CD14-positive monocyte (primary cell): ENCODE results near the gene CHMP2B. TPM values are rescaled to one million over a fixed set of nuclear protein-coding genes. Genes with fewer than 3 reads are reported as not detected.

Experiments
- DNase-seq, 3 donors: peaks; one replicate each; pipeline ENCODE4 v3.0.0-alpha.2; 2011 to 2022
- H2AFZ ChIP-seq: 2 replicates; pipeline ENCODE4 v1.6.0; 2012; ENCODE audit warnings: mild to moderate bottlenecking, low read depth, low read length, inconsistent platforms; ENCODE audit not compliant: insufficient read depth, poor library complexity, severe bottlenecking
- H3K27ac ChIP-seq, 2 donors: 1 replicate in 1 of 2; 2 replicates in 1 of 2; pipeline ENCODE4 v1.5.1; 2012 to 2013; ENCODE audit warnings: low read length in 2 of 2, control low read depth in 1 of 2, inconsistent platforms in 1 of 2, low read depth in 1 of 2, mild to moderate bottlenecking in 1 of 2
- H3K27me3 ChIP-seq, 2 donors: one replicate each; pipeline versions ENCODE4 v1.6.0 to v1.6.1; 2011 to 2013; ENCODE audit warnings: low read length in 2 of 2; ENCODE audit not compliant: control insufficient read depth in 2 of 2, insufficient read depth in 2 of 2
- H3K36me3 ChIP-seq, 2 donors: replicated peaks in 1 of 2; 1 replicate in 1 of 2; 2 replicates in 1 of 2; pipeline versions ENCODE4 v1.5.1 to v1.6.1; 2012 to 2013; ENCODE audit warnings: low read length in 2 of 2, control low read depth in 1 of 2, inconsistent platforms in 1 of 2, mild to moderate bottlenecking in 1 of 2; ENCODE audit not compliant: insufficient read depth in 2 of 2, control insufficient read depth in 1 of 2
- H3K4me1 ChIP-seq, 2 donors: 1 replicate in 1 of 2; 2 replicates in 1 of 2; pipeline versions ENCODE4 v1.5.1 to v1.6.1; 2012 to 2013; ENCODE audit warnings: low read length in 2 of 2, control low read depth in 1 of 2, inconsistent platforms in 1 of 2, mild to moderate bottlenecking in 1 of 2, moderate library complexity in 1 of 2; ENCODE audit not compliant: insufficient read depth in 2 of 2, control insufficient read depth in 1 of 2
- H3K4me2 ChIP-seq: replicated peaks from 2 replicates; pipeline ENCODE3; 2012; ENCODE audit warnings: low read length, moderate library complexity, mild to moderate bottlenecking; ENCODE audit not compliant: poor library complexity, severe bottlenecking; ENCODE audit errors: extremely low read depth
- H3K4me3 ChIP-seq, 3 experiments: fragments of 200-600 bp in 1 of 3; sonication (generic) in 1 of 3; replicated peaks in 1 of 3; 1 replicate in 2 of 3; 2 replicates in 1 of 3; pipeline ENCODE4 v1.5.1; 2011 to 2013; ENCODE audit warnings: low read length in 3 of 3, mild to moderate bottlenecking in 3 of 3, control low read depth in 2 of 3, low read depth in 2 of 3, inconsistent platforms in 1 of 3, moderate library complexity in 1 of 3
- H3K79me2 ChIP-seq: 2 replicates; pipeline ENCODE4 v1.6.0; 2012; ENCODE audit warnings: mild to moderate bottlenecking, control low read depth, inconsistent platforms, low read length, moderate library complexity; ENCODE audit not compliant: insufficient read depth
- H3K9ac ChIP-seq: 2 replicates; pipeline ENCODE4 v1.6.0; 2017; ENCODE audit warnings: low read length, mild to moderate bottlenecking; ENCODE audit not compliant: insufficient read depth, poor library complexity, severe bottlenecking
- H3K9me3 ChIP-seq, 2 donors: replicated peaks in 1 of 2; 1 replicate in 1 of 2; 2 replicates in 1 of 2; pipeline versions ENCODE4 v1.5.1 to v1.6.1; 2012 to 2013; ENCODE audit warnings: low read length in 2 of 2, control low read depth in 1 of 2; ENCODE audit not compliant: control insufficient read depth in 1 of 2, insufficient read depth in 1 of 2
- H4K20me1 ChIP-seq: 2 replicates; pipeline ENCODE4 v1.6.0; 2012; ENCODE audit warnings: mild to moderate bottlenecking, low read length, control low read depth, moderate library complexity; ENCODE audit not compliant: insufficient read depth
- H3K27ac Mint-ChIP-seq, 7 donors: one replicate each; pipeline ENCODE4 v1.8.0; 2020; ENCODE audit warnings: mild to moderate bottlenecking in 7 of 7, mixed read lengths in 7 of 7, moderate library complexity in 6 of 7, inconsistent platforms in 2 of 7
- H3K27me3 Mint-ChIP-seq, 3 donors: one replicate each; pipeline ENCODE4 v1.8.0; 2021 to 2022; ENCODE audit warnings: low read depth in 3 of 3, mild to moderate bottlenecking in 3 of 3, mixed read lengths in 3 of 3, moderate library complexity in 3 of 3, inconsistent platforms in 1 of 3
- H3K36me3 Mint-ChIP-seq, 2 donors: one replicate each; pipeline ENCODE4 v1.8.0; 2020; ENCODE audit warnings: mixed read lengths in 2 of 2, inconsistent platforms in 1 of 2, mild to moderate bottlenecking in 1 of 2
- H3K4me1 Mint-ChIP-seq: one replicate; pipeline ENCODE4 v1.8.0; 2020; ENCODE audit warnings: mild to moderate bottlenecking, mixed read lengths
- H3K4me3 Mint-ChIP-seq, 2 donors: one replicate each; pipeline ENCODE4 v1.8.0; 2020; ENCODE audit warnings: mild to moderate bottlenecking in 2 of 2, mixed read lengths in 2 of 2, moderate library complexity in 1 of 2
- H3K9me3 Mint-ChIP-seq, 7 donors: one replicate each; pipeline ENCODE4 v1.8.0; 2020 to 2022; ENCODE audit warnings: mixed read lengths in 7 of 7, mild to moderate bottlenecking in 6 of 7, moderate library complexity in 6 of 7, inconsistent platforms in 2 of 7
- WGBS: methylation state at CpG from one replicate; pipeline ENCODE4 v1.1.5; 2013; ENCODE audit warnings: missing lambda C conversion rate; ENCODE audit not compliant: insufficient coverage; 5-methylcytosine and 5-hydroxymethylcytosine counted together
- intact Hi-C, 2 donors: fragments of 100-400 bp; cut with micrococcal nuclease; formaldehyde crosslinking; loops; one replicate each; pipeline versions ENCODE4 v1.15.0 to v1.15.1; 2023
- polyA plus RNA-seq, 3 donors: library from polyadenylated mRNA; depleted of rRNA in 1 of 3; unstranded in 2 of 3; stranded (reverse) in 1 of 3; fragments of 300-500 nt in 2 of 3; fragments of >200 nt in 1 of 3; fragmentation: Illumina TruSeq in 2 of 3; gene quantifications; 1 replicate in 2 of 3; 2 replicates in 1 of 3; pipeline ENCODE4 v1.2.3, GENCODE V29; 2012 to 2021
- TF ChIP-seq, protein P1 (sequence below): fragments of 200-600 bp; IDR thresholded peaks from one replicate; pipeline ENCODE4 v1.8.0; 2022; ENCODE audit warnings: antibody characterized with exemption, mild to moderate bottlenecking

CHMP2B gene
- polyA plus RNA-seq, 3 donors, result 20.2 to 67.9 (median 62.1) TPM

DNA sequence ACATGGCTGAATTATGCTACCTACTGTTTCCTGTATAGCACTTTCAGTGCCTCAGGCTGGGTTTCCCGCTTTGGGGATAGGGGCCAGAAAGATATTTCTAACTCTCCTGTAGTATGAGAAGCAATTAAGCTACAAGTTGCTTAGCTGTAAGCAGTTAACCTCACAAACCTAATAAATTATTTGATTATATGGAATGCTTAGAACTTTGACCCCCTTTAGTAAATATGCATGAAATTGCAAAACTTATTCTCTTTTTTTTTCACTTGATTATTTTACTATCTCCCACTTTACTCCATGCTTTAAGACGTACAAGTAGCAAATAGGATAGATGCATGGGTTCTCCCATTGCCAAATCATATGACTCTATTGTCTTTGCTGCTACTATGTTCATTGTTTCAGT, 27.5 kb upstream of the CHMP2B start:
- Histone ChIP-seq H3K36me3 (no peaks in the 10 kb centered on the region), H3K27me3 (no peaks in the 10 kb centered on the region), H3K4me1 (no peaks in the 10 kb centered on the region), H4K20me1 (no peaks in the 10 kb centered on the region), H3K9ac (no peak overlapping the region), H2AFZ (no peak overlapping the region), H3K79me2 (no peaks in the 10 kb centered on the region), H3K27ac (no peak overlapping the region), H3K4me2 (no peak overlapping the region), H3K9me3 (peaks cover 0 to 9% of the 10 kb centered on the region in 2 donors), H3K4me3 (no peak overlapping the region)
- DNase-seq, result no peak
- intact Hi-C loops, result no loop called here
- no peak overlapping the region for H3K27ac Mint-ChIP-seq
- no peaks in the 10 kb centered on the region for H3K4me1 Mint-ChIP-seq
- H3K9me3 Mint-ChIP-seq, result peaks cover 2 to 25% (median 6%) of the 10 kb centered on the region in 7 donors
- no peak overlapping the region for H3K4me3 Mint-ChIP-seq
- TF ChIP-seq, protein P1, sequence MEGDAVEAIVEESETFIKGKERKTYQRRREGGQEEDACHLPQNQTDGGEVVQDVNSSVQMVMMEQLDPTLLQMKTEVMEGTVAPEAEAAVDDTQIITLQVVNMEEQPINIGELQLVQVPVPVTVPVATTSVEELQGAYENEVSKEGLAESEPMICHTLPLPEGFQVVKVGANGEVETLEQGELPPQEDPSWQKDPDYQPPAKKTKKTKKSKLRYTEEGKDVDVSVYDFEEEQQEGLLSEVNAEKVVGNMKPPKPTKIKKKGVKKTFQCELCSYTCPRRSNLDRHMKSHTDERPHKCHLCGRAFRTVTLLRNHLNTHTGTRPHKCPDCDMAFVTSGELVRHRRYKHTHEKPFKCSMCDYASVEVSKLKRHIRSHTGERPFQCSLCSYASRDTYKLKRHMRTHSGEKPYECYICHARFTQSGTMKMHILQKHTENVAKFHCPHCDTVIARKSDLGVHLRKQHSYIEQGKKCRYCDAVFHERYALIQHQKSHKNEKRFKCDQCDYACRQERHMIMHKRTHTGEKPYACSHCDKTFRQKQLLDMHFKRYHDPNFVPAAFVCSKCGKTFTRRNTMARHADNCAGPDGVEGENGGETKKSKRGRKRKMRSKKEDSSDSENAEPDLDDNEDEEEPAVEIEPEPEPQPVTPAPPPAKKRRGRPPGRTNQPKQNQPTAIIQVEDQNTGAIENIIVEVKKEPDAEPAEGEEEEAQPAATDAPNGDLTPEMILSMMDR, result no peak
- peaks cover 0 to 3% (median 2%) of the 10 kb centered on the region in 3 donors for H3K27me3 Mint-ChIP-seq
- WGBS, result no CpG with 5 or more reads among the region's 2 CpGs
- H3K36me3 Mint-ChIP-seq, result no peaks in the 10 kb centered on the region

DNA sequence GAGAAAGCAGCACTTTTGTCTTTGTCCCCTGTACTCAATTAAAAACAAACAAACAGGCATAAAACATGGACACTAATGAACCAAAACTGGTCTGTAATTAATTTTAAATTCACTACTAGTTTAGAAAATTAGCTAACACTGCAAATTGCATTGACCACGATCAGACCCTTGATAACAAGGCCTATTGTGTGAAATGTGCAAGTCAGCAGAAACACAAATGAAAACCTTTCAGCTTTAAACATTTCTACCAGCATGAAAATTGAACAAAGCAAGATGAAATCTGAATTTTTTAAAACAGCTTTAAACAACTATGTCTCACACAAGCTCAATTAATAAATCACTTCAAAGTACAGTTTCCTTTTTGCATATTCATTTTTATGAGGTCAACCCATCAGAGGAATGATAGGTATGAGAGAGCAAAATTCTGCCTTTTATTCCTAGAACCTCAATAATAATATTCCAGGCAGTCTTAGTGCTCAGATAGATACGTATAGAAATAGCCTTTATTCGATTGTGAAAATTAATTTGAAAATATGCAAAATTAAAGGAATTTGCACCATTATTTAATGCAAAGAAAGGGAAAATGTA, 27.0 kb upstream of the CHMP2B start:
- H3K27me3 Mint-ChIP-seq, result peaks cover 0 to 3% (median 2%) of the 10 kb centered on the region in 3 donors
- Histone ChIP-seq H2AFZ (no peak overlapping the region), H3K79me2 (no peaks in the 10 kb centered on the region), H3K9me3 (peaks cover 0 to 9% of the 10 kb centered on the region in 2 donors), H4K20me1 (no peaks in the 10 kb centered on the region), H3K36me3 (no peaks in the 10 kb centered on the region), H3K27ac (no peak overlapping the region), H3K4me2 (no peak overlapping the region), H3K4me3 (no peak overlapping the region), H3K9ac (no peak overlapping the region), H3K27me3 (no peaks in the 10 kb centered on the region), H3K4me1 (no peaks in the 10 kb centered on the region)
- intact Hi-C loops, result no loop called here
- H3K27ac Mint-ChIP-seq, result no peak overlapping the region
- no peaks in the 10 kb centered on the region for H3K36me3 Mint-ChIP-seq
- H3K9me3 Mint-ChIP-seq, result peaks cover 2 to 21% (median 7%) of the 10 kb centered on the region in 7 donors
- no peak for DNase-seq
- no peak overlapping the region for H3K4me3 Mint-ChIP-seq
- TF ChIP-seq, protein P1, result no peak
- no peaks in the 10 kb centered on the region for H3K4me1 Mint-ChIP-seq
- no CpG with 5 or more reads among the region's 3 CpGs for WGBS
